Activated T-cell treated with anti-CD3 and anti-CD28 coated beads for 48 hours (primary cell): Measurements from ENCODE around the gene OSGEPL1.
"Not testable (repeated sequence)": the region's sequence is repeated elsewhere in the genome, so short reads cannot be mapped to it uniquely, and the experiment has no call there.

Experiments used
- DNase-seq: peaks from one replicate; pipeline ENCODE4 v3.0.0-alpha.2; 2020; ENCODE audit warnings: low read depth

OSGEPL1 gene, protein sequence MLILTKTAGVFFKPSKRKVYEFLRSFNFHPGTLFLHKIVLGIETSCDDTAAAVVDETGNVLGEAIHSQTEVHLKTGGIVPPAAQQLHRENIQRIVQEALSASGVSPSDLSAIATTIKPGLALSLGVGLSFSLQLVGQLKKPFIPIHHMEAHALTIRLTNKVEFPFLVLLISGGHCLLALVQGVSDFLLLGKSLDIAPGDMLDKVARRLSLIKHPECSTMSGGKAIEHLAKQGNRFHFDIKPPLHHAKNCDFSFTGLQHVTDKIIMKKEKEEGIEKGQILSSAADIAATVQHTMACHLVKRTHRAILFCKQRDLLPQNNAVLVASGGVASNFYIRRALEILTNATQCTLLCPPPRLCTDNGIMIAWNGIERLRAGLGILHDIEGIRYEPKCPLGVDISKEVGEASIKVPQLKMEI

DNA sequence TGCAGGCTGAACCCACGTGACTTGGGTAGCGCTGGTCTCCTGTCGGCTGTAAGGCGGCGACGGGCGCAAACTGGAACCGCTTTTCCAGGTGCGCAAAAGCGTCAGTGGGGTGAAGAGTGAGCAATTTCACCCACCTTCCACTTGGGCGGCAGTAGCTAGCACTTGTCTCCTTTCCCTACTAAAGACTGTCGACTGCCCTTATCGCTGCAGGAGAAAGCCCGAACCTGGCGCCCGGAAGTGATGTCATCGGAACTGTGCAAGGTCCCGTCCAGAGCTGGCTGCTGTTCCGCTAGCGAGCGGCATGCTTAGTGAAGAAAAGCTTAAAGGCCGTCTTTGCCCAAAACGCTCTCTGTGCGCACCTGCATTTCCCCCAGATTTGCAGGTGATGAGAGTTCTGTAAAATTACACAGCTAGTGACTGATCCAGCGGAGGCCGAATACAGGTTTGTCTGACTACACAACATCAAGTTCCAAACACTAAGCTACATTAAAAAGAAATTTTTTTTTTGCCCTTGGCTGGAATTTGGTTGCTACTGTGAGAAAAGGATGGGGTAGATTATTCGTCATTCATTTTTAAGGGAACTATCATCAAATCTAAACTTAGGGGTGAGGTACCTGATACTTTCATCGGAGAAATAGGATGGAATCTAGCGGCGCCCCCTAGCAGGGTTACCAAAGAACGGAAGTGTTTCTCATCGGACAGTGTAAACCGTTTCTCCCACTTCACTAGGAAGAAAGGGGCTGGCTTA is at the start of gene OSGEPL1:
TSS of gene OSGEPL1 (minus strand) at position 242 of the 748 bp plus-strand sequence. CDS start 1,152 bp downstream, outside the sequence.
- peak; percentile 86 for DNase-seq

DNA sequence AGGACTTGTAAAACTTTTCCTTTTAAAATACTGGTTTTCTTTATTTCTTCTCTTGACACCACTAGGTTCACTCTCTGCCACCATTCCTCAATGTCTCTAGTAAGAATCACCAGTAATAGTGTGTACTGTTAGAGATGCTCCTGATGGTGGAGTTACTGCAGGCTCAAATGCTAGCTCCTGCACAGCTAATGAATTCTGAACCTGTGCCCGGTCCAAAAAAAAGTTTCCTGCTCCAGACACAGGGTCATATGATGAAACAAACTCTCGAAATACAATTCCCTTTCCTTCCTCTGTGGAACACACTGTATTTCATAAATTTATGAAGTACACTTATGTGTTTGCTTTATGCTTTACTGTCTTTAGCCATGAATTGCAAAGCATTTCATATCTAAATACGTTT is 40.8 kb upstream of the OSGEPL1 start:
- DNase-seq: no peak

GRCh38 chr2:189802396-189802912 is 39.9 kb upstream of the OSGEPL1 start:
- no peak for DNase-seq

DNA sequence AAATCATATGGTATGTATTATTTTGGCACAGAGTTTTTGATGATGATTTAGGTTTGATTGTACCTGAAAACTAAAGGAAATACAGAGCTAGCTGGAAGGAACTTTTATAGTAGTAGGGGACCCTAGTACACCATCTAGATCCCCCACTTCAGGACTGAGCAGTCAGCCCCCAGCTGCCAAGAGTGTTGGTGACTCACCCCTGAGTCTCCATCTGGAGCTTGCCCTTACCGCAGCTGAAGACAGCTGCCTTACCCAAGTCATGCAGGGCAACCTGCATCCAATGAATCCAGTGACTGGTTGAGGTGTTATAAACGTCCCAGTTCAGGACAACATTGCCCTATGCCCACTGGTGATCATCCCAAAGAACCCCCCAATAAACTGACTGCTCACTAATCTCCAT is 36.9 kb upstream of the OSGEPL1 start:
- DNase-seq: no peak

DNA sequence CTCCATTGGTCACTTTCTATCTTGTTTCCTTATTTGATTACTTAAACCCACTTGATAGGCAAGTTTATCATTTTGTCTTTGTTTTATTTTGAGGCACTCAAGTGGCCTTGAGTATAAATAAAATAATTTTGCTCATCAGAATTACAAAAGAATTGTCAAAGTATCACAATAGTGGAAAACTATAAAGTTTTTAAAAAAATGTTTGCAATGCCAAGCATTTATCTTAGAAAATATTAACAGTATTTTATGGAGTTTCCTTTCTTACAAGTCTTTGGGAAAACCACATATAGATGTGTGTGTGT is 36.4 kb upstream of the OSGEPL1 start:
- no peak for DNase-seq

DNA sequence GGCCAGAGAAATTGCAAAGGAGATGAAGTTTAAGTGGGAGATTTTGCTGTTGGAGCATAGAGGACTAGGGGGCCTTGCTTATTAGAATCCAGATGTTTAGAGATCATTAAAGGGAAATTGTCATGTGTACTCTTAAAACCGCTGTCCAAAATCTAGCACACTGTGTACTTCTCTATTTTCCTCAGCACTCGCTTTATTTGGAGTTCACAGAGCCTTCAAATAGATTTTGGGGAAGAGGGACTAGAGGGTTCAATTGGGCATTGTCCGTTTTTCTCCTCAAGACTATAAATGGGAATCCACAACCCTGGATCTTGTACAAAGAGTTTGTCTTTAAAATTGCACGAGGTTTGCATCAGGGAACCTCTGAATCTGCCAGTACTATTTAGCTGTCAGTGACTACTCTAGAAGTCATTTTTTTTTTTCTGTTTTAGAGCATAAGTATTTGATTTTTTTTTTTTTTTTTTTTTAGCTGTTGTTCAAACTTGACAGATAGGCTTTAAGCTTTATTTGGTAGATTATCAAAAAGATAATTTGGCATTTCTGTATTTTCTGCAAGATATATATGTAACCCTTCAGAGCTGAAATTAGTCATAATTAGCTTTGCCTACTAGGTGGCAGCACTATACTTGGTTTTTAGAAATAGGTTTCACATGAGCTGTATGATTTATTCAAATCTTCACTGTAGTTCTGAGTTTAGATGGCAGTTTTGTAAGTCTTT is 35.9 kb upstream of the OSGEPL1 start:
- DNase-seq: no peak

- DNase-seq: no peak
Measured at GRCh38 chr2:189797902-189798301, 35.3 kb upstream of the OSGEPL1 start.

DNA sequence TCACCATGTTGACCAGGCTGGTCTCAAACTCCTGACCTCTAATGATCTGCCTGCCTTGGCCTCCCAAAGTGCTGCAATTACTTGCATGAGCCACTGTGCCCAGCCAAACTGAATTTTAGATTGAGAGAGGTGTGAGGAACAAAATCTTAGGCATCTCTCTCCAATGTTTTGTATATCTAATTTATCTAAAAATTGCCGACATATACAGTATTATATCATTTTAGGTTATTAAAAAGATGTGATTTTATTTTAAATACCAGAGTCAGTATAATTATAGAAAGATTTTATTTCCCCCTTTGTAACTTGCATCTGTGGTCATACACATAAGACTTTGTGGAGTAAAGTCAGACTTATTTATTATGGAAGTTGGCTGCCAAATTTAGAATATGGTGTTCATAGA is 31.7 kb upstream of the OSGEPL1 start:
- DNase-seq: no peak

- DNase-seq: no peak
Measured at GRCh38 chr2:189791338-189792042, 28.9 kb upstream of the OSGEPL1 start.

DNA sequence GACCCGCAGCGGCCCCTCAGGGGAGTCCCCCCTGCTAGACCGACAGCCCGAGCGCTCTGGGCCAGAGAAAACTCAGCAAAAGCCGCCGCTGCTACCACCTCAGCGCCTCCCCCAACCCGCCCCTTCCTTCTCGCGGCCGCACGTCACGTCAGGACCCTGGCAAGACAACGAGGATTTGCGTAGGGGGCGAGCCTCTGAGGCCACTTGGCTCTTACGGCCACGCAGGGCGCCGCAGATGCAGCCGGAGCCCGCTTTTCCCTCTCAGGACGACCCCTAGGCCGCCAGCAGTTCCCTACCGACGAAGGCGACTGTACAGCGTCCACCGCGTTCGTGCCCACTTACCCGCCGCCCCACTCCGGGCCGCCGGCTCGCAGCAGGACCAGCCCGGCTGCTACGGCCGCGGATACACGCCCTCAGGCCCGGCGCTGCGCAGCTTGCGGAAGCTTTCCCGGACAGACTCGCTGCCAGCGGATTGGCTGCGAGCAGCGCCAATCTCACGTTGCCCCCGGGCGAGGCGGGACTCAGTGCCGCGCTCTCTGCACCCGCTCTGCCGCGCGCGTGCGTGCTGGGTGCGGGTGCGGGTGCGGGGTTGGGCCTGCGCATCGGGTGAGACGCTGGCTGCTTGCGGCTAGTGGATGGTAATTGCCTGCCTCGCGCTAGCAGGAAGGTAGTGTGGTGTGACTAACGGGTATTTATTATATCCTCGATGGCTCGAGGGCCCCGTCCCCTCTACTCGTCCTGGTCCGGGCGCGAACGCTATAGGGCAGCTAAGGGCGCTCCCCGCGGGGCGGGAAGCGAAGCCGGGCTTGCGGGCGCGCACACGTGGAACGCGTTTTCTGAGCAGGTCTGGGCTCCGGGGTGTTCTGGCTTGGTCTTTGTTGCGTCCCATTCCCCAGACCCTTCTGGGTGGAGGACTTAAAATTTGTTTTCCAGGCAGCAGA is 21.6 kb upstream of the OSGEPL1 start, which contains the start of the genes ORMDL1 and PMS1:
TSS of gene ORMDL1 (minus strand) at position 413 of the 941 bp plus-strand sequence. CDS start 1,744 bp downstream, outside the sequence.
TSS of gene PMS1 (plus strand) at position 524 of the 941 bp plus-strand sequence. CDS start 7,360 bp downstream, outside the sequence.
- peak; percentile 95 for DNase-seq

DNA sequence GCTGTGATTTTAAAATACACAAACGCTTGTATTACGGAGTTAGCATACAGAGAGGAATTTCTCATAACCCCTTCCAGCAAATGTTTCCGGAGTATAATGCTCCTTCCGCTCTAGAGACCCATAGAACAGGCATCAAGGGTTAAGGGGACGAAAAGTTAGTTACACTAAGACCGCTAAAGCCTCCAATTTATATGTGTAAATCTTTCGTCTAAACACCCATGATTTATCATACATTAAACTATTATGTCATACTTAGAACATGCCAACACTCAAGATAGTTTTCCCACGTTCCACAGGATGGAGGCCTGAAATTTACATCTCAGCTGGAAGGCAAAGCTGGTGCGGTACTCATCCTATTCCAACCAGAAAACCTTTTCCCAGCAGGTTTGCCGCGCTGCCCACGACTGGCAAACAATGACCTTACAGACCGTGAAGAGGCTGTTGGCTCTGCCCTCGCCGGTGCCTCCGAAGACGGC is 20.9 kb upstream of the OSGEPL1 start:
- no peak for DNase-seq

- DNase-seq: no peak
Measured at GRCh38 chr2:189782221-189782671, 19.7 kb upstream of the OSGEPL1 start.

- DNase-seq: no peak
Measured at GRCh38 chr2:189772212-189772611, 9.6 kb upstream of the OSGEPL1 start.

- no peak for DNase-seq
Measured at GRCh38 chr2:189770590-189771322, 8.2 kb upstream of the OSGEPL1 start.

DNA sequence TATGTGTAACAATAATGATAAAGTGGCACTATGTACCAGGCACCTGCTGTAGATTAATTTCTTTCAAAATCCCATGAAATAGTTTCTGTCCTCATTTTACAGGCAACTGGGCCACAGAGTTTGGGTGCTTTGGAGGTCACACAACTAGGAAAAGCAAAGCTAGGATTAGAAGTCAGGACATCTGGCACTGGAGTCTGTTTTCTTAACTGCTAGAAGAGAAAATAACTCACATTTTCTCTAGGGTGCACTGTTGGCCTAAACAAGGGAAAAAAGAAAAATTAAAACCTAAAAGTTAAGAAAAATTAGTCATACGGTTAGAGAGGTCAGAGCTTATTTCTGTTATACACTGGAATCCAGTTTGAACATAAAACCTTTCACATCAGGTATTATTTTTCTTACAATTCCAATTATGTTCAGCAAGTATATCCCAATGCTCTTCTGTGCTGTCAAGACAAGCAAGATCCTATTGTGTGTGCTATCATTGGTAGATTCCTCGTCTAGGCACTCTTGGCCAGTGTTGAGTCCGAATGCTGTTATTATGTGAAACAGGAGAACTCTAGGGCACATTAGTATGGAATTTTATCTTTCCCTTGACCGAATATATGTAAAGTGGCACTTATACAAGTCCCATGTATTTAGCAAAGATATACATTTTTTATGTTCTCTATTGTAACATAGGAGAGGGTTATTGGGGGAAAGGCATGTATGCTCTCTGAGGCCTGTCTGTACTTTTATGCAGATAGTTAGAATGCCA is 1.5 kb upstream of the OSGEPL1 start:
- DNase-seq: no peak

DNA sequence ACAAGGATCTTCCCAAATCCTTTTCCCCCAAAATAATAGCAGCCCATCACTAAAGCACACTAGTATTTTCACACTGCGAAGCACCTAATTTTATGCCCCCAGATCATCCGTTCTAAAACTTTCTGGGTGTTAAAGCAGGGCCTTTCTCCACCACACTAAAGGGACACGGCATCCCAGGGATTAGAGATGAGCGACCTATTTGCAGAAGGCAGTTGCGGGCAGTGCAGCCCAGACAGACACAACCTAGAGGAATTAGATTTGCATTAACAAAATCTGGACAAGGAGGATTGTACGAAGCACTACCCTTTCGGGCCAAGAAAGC is 402 bp downstream of the OSGEPL1 start:
- DNase-seq: no peak

DNA sequence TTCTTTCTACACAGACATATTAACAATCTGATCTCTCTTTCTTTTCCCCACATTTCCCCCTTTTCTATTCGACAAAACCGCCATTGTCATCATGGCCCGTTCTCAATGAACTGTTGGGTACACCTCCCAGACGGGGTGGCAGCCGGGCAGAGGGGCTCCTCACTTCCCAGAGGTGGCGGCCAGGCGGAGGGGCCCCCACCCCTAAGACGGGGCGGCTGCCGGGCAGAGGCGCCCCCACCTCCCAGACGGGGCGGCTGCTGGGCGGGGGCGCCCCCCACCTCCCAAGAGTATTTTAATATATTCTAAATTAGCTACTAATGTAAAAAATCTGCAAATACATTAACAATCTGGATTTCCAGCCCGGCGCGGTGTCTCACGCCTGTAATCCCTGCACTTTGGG is 2.4 kb downstream of the OSGEPL1 start:
- not testable (repeated sequence) for DNase-seq

DNA sequence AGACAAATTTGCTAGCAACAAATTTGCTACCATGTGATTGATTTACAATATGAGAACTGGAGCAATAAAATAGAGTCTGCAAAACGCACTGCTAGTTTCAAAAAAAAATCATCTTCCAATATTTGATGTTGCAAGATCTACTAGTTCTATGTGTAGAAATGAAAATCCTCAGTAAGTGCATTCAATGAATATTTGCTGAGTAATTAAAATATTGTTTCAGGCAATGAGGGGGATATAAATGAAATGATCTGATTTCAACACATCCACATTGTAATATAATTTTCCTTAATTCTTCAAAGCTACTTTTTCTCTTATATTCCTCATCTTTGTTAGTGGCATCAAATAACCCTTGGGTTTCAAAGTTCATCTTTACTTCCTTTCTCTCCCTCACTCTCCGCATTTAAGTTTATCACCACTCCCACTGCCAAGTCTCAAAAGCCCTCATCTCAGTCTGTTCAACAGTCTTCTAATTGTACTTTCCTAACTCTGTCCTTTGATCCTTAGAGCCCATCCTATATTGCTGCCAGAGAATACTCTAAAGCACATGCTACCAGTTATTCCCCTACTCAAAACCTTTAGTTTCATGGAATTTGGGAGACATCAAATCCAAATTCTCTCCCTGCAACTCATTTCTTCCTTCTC is 6.2 kb downstream of the OSGEPL1 start:
- no peak for DNase-seq
